Ishikawa (cell line): Measurements from ENCODE around the gene KIAA1755.

ENCODE experiments used
- CEBPB ChIP-seq: IDR thresholded peaks from 2 replicates; pipeline ENCODE4 v1.6.1; 2012
- CREB1 ChIP-seq: IDR thresholded peaks from 2 replicates; pipeline ENCODE4 v1.6.1; 2012; ENCODE audit warnings: low read depth
- EGR1 ChIP-seq: IDR thresholded peaks from 2 replicates; pipeline ENCODE4 v1.6.1; 2012
- EP300 ChIP-seq: IDR thresholded peaks from 2 replicates; pipeline ENCODE4 v1.6.1; 2012; ENCODE audit warnings: borderline replicate concordance
- FOXM1 ChIP-seq: IDR thresholded peaks from 2 replicates; pipeline ENCODE4 v1.6.1; 2012; ENCODE audit warnings: low read depth, borderline replicate concordance
- MAX ChIP-seq: IDR thresholded peaks from 2 replicates; pipeline ENCODE4 v1.6.1; 2012
- NFIC ChIP-seq: IDR thresholded peaks from 2 replicates; pipeline ENCODE4 v1.6.1; 2012
- RAD21 ChIP-seq: IDR thresholded peaks from 2 replicates; pipeline ENCODE4 v1.6.1; 2012; ENCODE audit warnings: low read depth
- REST ChIP-seq: IDR thresholded peaks from 2 replicates; pipeline ENCODE4 v1.6.1; 2012; ENCODE audit warnings: low read depth, mild to moderate bottlenecking
- TCF12 ChIP-seq: IDR thresholded peaks from 2 replicates; pipeline ENCODE4 v1.6.1; 2012; ENCODE audit warnings: low read depth
- TEAD4 ChIP-seq: IDR thresholded peaks from 2 replicates; pipeline ENCODE4 v1.6.1; 2012
- USF1 ChIP-seq: IDR thresholded peaks from 2 replicates; pipeline ENCODE4 v1.6.1; 2012
- YY1 ChIP-seq: IDR thresholded peaks from 2 replicates; pipeline ENCODE4 v1.6.1; 2012; ENCODE audit warnings: low read depth
- ZBTB7A ChIP-seq: IDR thresholded peaks from 2 replicates; pipeline ENCODE4 v1.6.1; 2012; ENCODE audit warnings: low read depth

Gene KIAA1755

DNA sequence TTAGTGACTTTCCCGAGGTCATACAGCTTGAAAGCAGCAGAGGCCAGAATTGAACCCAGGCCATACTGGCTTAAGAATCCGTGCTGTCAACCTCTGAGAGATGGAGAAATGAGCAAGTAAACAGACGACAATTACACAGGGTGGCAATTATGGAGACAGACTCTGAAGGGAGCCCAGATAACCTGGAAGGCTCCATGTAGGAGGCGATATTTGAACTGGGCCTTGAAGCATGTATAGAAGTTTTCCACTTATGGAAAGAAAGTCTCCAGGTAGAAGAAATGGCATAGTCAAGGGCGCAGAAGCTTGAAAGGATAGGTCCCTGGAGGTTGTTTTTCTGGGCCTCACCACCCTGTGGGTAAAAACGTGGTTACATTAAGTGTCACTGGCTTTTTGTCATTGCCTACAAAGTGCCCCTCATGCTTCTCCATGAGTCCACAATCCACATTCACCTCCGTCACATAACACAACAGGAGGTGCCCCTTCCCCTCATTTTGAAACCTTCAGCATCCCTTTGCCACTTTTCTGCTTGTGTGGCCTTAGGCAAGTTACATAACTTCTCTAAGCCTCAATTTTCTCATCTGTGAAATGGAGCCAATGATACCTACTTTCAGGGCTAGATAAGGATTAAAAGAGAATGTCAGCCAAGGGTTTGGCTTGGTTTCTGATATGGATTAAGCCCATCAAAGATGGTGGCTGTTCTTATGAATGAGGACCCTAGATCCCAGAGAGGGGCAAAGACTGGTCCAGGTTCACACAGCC, 37.6 kb upstream of the KIAA1755 start:
- no peak for TF ChIP-seq EGR1
- no peak for TF ChIP-seq YY1
- no peak for TF ChIP-seq CEBPB
- no peak for TF ChIP-seq CREB1
- no peak for TF ChIP-seq USF1
- TF ChIP-seq RAD21, result no peak
- no peak for TF ChIP-seq NFIC
- TF ChIP-seq FOXM1, result no peak
- no peak for TF ChIP-seq TCF12
- no peak for TF ChIP-seq EP300
- TF ChIP-seq ZBTB7A, result no peak

DNA sequence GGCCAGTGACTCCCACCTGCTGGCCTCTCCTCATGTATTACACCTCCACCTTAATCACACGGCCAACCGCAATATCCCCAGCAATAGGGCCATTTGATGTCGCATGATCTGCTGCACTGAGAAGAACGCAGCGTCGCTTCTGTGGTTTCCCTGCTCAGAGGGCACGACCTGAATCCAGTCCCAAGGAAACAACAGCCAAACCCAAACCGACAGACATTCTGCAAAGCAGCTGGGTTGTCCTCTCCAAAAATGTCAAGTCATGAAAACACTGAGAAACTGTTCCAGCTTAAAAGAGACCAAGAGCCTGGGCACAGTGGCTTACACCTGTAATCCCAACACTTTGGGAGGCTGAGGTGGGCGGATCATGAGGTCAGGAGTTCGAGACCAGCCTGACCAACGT, 35.9 kb upstream of the KIAA1755 start:
- TF ChIP-seq USF1 (no peak), TCF12 (no peak), CREB1 (no peak), REST (no peak)

GRCh38 chr20:38295811-38296210, 35.3 kb upstream of the KIAA1755 start:
- TF ChIP-seq TEAD4, result no peak
- no peak for TF ChIP-seq REST
- no peak for TF ChIP-seq USF1

GRCh38 chr20:38294076-38294591, 33.6 kb upstream of the KIAA1755 start:
- TF ChIP-seq EP300 (no peak), ZBTB7A (no peak), TCF12 (no peak), REST (no peak), CREB1 (no peak), NFIC (no peak), FOXM1 (no peak), YY1 (no peak), RAD21 (no peak), USF1 (no peak), MAX (no peak)
